ENCODE results near the gene GRIP2. TPM values are rescaled to one million over a fixed set of nuclear protein-coding genes. Genes with fewer than 3 reads are reported as not detected.

The GRIP2 gene
- total and polyA plus RNA-seq, 2 of the 4 experiments (the other 2 are of a cell fraction) = 0.05 TPM; not detected in 1

- Histone ChIP-seq H2BK5ac (ENCODE audit: low read depth, low read length, poor library complexity, severe bottlenecking) (peak overlapping the region; percentile 18), H3K9me1 (ENCODE audit: insufficient read depth, low read length) (peaks cover 16% of the 10 kb centered on the region), H2AFZ (replicated peaks; ENCODE audit: low read length, poor library complexity) (peak overlapping the region; percentile 70), H3K79me1 (ENCODE audit: low read depth in 1 of 2, low read length in 2 of 2) (peaks cover 6 to 11% of the 10 kb centered on the region in 2 experiments; a peak in 2 of 4 replicates), H3K36me3 (ENCODE audit: control insufficient read depth, insufficient read depth, low read length) (peaks cover 43% of the 10 kb centered on the region), H2BK15ac (ENCODE audit: low read depth, low read length) (peak overlapping the region; percentile 36; the same call in 2 of the 3 replicates), H4K5ac (ENCODE audit: low read depth, low read length) (peak overlapping the region; percentile 11), H3K27me3 (ENCODE audit: control insufficient read depth, insufficient read depth, low read length) (no peaks in the 10 kb centered on the region), H3K9ac (ENCODE audit: low read depth, low read length) (no peak overlapping the region), H2AK9ac (replicated peaks; ENCODE audit: low read depth, low read length, poor library complexity) (peak overlapping the region; percentile 20), H3K4me2 (ENCODE audit: low read depth, low read length) (no peak overlapping the region), H3K23ac (ENCODE audit: low read depth, low read length) (no peak overlapping the region), H2BK120ac (ENCODE audit: low read depth, low read length) (peak overlapping the region; percentile 48), H4K91ac (ENCODE audit: insufficient read depth, low read depth, low read length) (peak overlapping the region; percentile 49), H3K9me3 (ENCODE audit: control insufficient read depth, insufficient read depth, low read length) (no peaks in the 10 kb centered on the region), H3K4ac (ENCODE audit: low read depth, low read length) (peak overlapping the region; percentile 56), H3K4me3 (ENCODE audit: insufficient read depth, low read depth, low read length) (no peak overlapping the region), H4K20me1 (ENCODE audit: insufficient read depth, low read length) (no peaks in the 10 kb centered on the region), H2BK20ac (ENCODE audit: low read depth, low read length) (peak overlapping the region; percentile 52), H3K14ac (replicated peaks; ENCODE audit: low read depth, low read length) (peak overlapping the region; percentile 16; the same call in 1 of the 2 replicates), H3K27ac (ENCODE audit: insufficient read depth, low read length) (peak overlapping the region; percentile 21; the same call in 1 of the 2 replicates), H4K8ac (ENCODE audit: low read depth in 2 of 2, low read length in 2 of 2) (peak overlapping the region; percentile 25 to 57; a peak in 3 of 4 replicates), H3K4me1 (ENCODE audit: control insufficient read depth, insufficient read depth, low read length) (peaks cover 11% of the 10 kb centered on the region; the same call in 1 of the 2 replicates), H3K18ac (ENCODE audit: low read depth, low read length) (peak overlapping the region; percentile 22), H2AK5ac (ENCODE audit: low read depth, low read length) (peak overlapping the region; percentile 85), H3K56ac (ENCODE audit: extremely low read depth, insufficient read depth, low read length) (no peak overlapping the region)
- WGBS, 2 experiments (ENCODE audit: extremely low coverage in 2 of 2, insufficient read length in 1 of 2) = 69% methylated on average over 5 of the region's 13 CpGs; no CpG with 5 or more reads in 1 of the 2 experiments
- no TSS peak for BruUV-seq (replicated peaks)
- dilution Hi-C loops (cut with HindIII; ENCODE audit: low sequenced_read_pairs, unreplicated experiment) (no loop called here), intact Hi-C loops (cut with micrococcal nuclease) (loop anchor here (1.0 to 2.0 kb wide), 4 partner anchors 58 to 564 kb away; partner anchors contain the start of gene SLC6A6), in situ Hi-C loops (cut with MboI; ENCODE audit: low sequenced_read_pairs) (loop anchor here (5.0 to 10.0 kb wide), 4 partner anchors 54 to 566 kb away; no protein-coding TSS in a partner anchor)
- ChIA-PET POLR2A (ENCODE audit: unreplicated experiment) (no interaction called here), CTCF (interaction anchor here (0.9 to 2.2 kb wide), 6 partner anchors 8 to 257 kb away, joined by 3 to 15 read pairs (median 4); no protein-coding TSS in a partner anchor)
- no peak for DNase-seq
- no peak; the same call in 1 of the 2 replicates for ATAC-seq (ENCODE audit: low read depth)
- no peak for TF ChIP-seq RAD21 (IDR thresholded peaks at IDR 0.05; ENCODE audit: low read length)
- TF ChIP-seq POLR2A (IDR thresholded peaks at IDR 0.05; ENCODE audit: low read depth, low read length) = no peak
- no peak for TF ChIP-seq BHLHE40 (IDR thresholded peaks at IDR 0.05; ENCODE audit: low read depth, low read length)
- TF ChIP-seq MAFK (IDR thresholded peaks at IDR 0.05; ENCODE audit: low read depth, low read length) = no peak
- TF ChIP-seq RFX5 (IDR thresholded peaks at IDR 0.05; ENCODE audit: low read depth, low read length) = no peak
- no peak for TF ChIP-seq USF2 (IDR thresholded peaks at IDR 0.05; ENCODE audit: low read depth, low read length)
- TF ChIP-seq NFE2L2 (IDR thresholded peaks at IDR 0.05; ENCODE audit: low read depth, low read length) = no peak
- no peak for TF ChIP-seq CTCF (conservative IDR thresholded peaks at IDR 0.05; ENCODE audit: low read depth, low read length)
- TF ChIP-seq MAZ (IDR thresholded peaks at IDR 0.05; ENCODE audit: borderline replicate concordance, low read depth, low read length) = no peak
- no peak for TF ChIP-seq MXI1 (IDR thresholded peaks at IDR 0.05; ENCODE audit: borderline replicate concordance, low read depth, low read length)
- no peak for TF ChIP-seq RCOR1 (IDR thresholded peaks at IDR 0.05; ENCODE audit: insufficient replicate concordance, low read length)
- no peak for TF ChIP-seq FOS (IDR thresholded peaks at IDR 0.05; ENCODE audit: low read depth, low read length)
- TF ChIP-seq CEBPB (IDR thresholded peaks at IDR 0.05; ENCODE audit: low read depth, low read length) = no peak
- no peak for TF ChIP-seq SMC3 (IDR thresholded peaks at IDR 0.05; ENCODE audit: low read depth, low read length)
- TF ChIP-seq CHD1 (IDR thresholded peaks at IDR 0.05; ENCODE audit: low read depth, low read length) = no peak
Measured at GRCh38 chr3:14461006-14461747, 79.0 kb downstream of the GRIP2 start.

Measured in IMR-90 (cell line).